Neural progenitor cell (in vitro differentiated cells): ENCODE data around the gene MSH3.
"Not testable (repeated sequence)": the region's sequence is repeated elsewhere in the genome, so short reads cannot be mapped to it uniquely, and the experiment has no call there.

Experiments
- CTCF ChIP-seq: fragments of 200-600 bp; sonication (generic); IDR thresholded peaks from 2 replicates; pipeline ENCODE4 v1.5.1; 2017; ENCODE audit warnings: antibody characterized with exemption, mild to moderate bottlenecking
- EZH2 ChIP-seq: fragments of 200-600 bp; sonication (generic); IDR thresholded peaks from 2 replicates; pipeline ENCODE4 v1.6.1; 2017; ENCODE audit warnings: antibody characterized with exemption, mild to moderate bottlenecking, moderate library complexity
- EZH2phosphoT487 ChIP-seq: fragments of 200-600 bp; sonication (generic); IDR thresholded peaks from 2 replicates; pipeline ENCODE4 v1.6.1; 2017; ENCODE audit warnings: antibody characterized with exemption

GRCh38 chr5:80883390-80883789 is 228.9 kb downstream of the MSH3 start:
- TF ChIP-seq CTCF, EZH2, EZH2phosphoT487: not testable (repeated sequence)
